Measurements from ENCODE around the gene PNN.
A peak's percentile ranks its signal among the peaks of the same experiment; 100 is the strongest.
"Not testable (repeated sequence)": the region's sequence is repeated elsewhere in the genome, so short reads cannot be mapped to it uniquely, and the experiment has no call there.

The PNN gene

GRCh38 chr14:39174560-39175444 lies at the start of gene PNN:
Gene PNN, plus strand, starts transcription at chr14:39175254. Its CDS starts 26 bp downstream, at chr14:39175280.
- peak within 1 kb of the TSS; percentile 82 for H3K4me3 ChIP-seq (replicated peaks; ENCODE audit: low read depth, low read length)
- H3K36me3 ChIP-seq (ENCODE audit: control insufficient read depth, insufficient read depth, low read length) = peaks cover 8% of the 10 kb centered on the region
- DNase-seq (ENCODE audit: extremely low read depth, insufficient read length) = peak; percentile 98
- TF ChIP-seq CTCF (IDR thresholded peaks at IDR 0.05; ENCODE audit: insufficient read depth, low read length, poor library complexity, severe bottlenecking) = no peak
- no peaks in the 10 kb centered on the region for H3K27me3 ChIP-seq (replicated peaks; ENCODE audit: control insufficient read depth, insufficient read depth, low read length)

- not testable (repeated sequence) for H3K27me3 ChIP-seq (replicated peaks; ENCODE audit: control insufficient read depth, insufficient read depth, low read length); DNase-seq (ENCODE audit: extremely low read depth, insufficient read length); H3K4me3 ChIP-seq (replicated peaks; ENCODE audit: low read depth, low read length); H3K36me3 ChIP-seq (ENCODE audit: control insufficient read depth, insufficient read depth, low read length)
Observed at GRCh38 chr14:39137835-39138234, 37.2 kb upstream of the PNN start.

- TF ChIP-seq CTCF (IDR thresholded peaks at IDR 0.05; ENCODE audit: insufficient read depth, low read length, poor library complexity, severe bottlenecking) = no peak
- H3K36me3 ChIP-seq (ENCODE audit: control insufficient read depth, insufficient read depth, low read length) = peaks cover 8% of the 10 kb centered on the region
- DNase-seq (ENCODE audit: extremely low read depth, insufficient read length) = no peak
Observed at GRCh38 chr14:39138440-39138839, 36.6 kb upstream of the PNN start.

GRCh38 chr14:39140170-39140569 lies 34.9 kb upstream of the PNN start:
- H3K4me3 ChIP-seq (replicated peaks; ENCODE audit: low read depth, low read length) = no peak overlapping the region
- H3K27me3 ChIP-seq (replicated peaks; ENCODE audit: control insufficient read depth, insufficient read depth, low read length) = no peaks in the 10 kb centered on the region
- DNase-seq (ENCODE audit: extremely low read depth, insufficient read length) = no peak
- peaks cover 5% of the 10 kb centered on the region for H3K36me3 ChIP-seq (ENCODE audit: control insufficient read depth, insufficient read depth, low read length)
- TF ChIP-seq CTCF (IDR thresholded peaks at IDR 0.05; ENCODE audit: insufficient read depth, low read length, poor library complexity, severe bottlenecking) = no peak

More at GRCh38 chr14:39138440-39138839, 36.6 kb upstream of the PNN start:
- H3K4me3 ChIP-seq (replicated peaks; ENCODE audit: low read depth, low read length) = no peak overlapping the region
- H3K27me3 ChIP-seq (replicated peaks; ENCODE audit: control insufficient read depth, insufficient read depth, low read length) = no peaks in the 10 kb centered on the region

- not testable (repeated sequence) for H3K36me3 ChIP-seq (ENCODE audit: control insufficient read depth, insufficient read depth, low read length); DNase-seq (ENCODE audit: extremely low read depth, insufficient read length); H3K4me3 ChIP-seq (replicated peaks; ENCODE audit: low read depth, low read length); H3K27me3 ChIP-seq (replicated peaks; ENCODE audit: control insufficient read depth, insufficient read depth, low read length)
Observed at GRCh38 chr14:39141623-39142022, 33.4 kb upstream of the PNN start.

GRCh38 chr14:39143226-39143625 lies 31.8 kb upstream of the PNN start:
- not testable (repeated sequence) for DNase-seq (ENCODE audit: extremely low read depth, insufficient read length); H3K4me3 ChIP-seq (replicated peaks; ENCODE audit: low read depth, low read length); H3K27me3 ChIP-seq (replicated peaks; ENCODE audit: control insufficient read depth, insufficient read depth, low read length); H3K36me3 ChIP-seq (ENCODE audit: control insufficient read depth, insufficient read depth, low read length)

GRCh38 chr14:39145266-39145966 lies 29.6 kb upstream of the PNN start:
- Histone ChIP-seq H3K36me3 (ENCODE audit: control insufficient read depth, insufficient read depth, low read length) (peaks cover 4% of the 10 kb centered on the region), H3K4me3 (replicated peaks; ENCODE audit: low read depth, low read length) (no peak overlapping the region), H3K27me3 (replicated peaks; ENCODE audit: control insufficient read depth, insufficient read depth, low read length) (no peaks in the 10 kb centered on the region)
- DNase-seq (ENCODE audit: extremely low read depth, insufficient read length) = no peak
- TF ChIP-seq CTCF (IDR thresholded peaks at IDR 0.05; ENCODE audit: insufficient read depth, low read length, poor library complexity, severe bottlenecking) = no peak

All from GM06990 (cell line).